NCI-H1048 (cell line): ENCODE data around the gene RNU1-3.
A peak's percentile ranks its signal among the peaks of the same experiment; 100 is the strongest.
"Not testable (repeated sequence)": the region's sequence is repeated elsewhere in the genome, so short reads cannot be mapped to it uniquely, and the experiment has no call there.

Experiments
- DNase-seq: peaks from one replicate; lab custom pipeline; 2025; lab: John Stamatoyannopoulos, UW

The RNU1-3 gene

GRCh38 chr1:16651560-16651959 is 15.2 kb downstream of the RNU1-3 start:
- DNase-seq, result not testable (repeated sequence)

- DNase-seq, result not testable (repeated sequence)
These were observed 16.8 kb downstream of the RNU1-3 start for GRCh38 chr1:16649960-16650359.

- not testable (repeated sequence) for DNase-seq
These were observed 17.4 kb downstream of the RNU1-3 start for GRCh38 chr1:16649390-16649789.

GRCh38 chr1:16648756-16649155 is 18.0 kb downstream of the RNU1-3 start:
- DNase-seq, result not testable (repeated sequence)

GRCh38 chr1:16648250-16648649 is 18.5 kb downstream of the RNU1-3 start:
- DNase-seq, result not testable (repeated sequence)

- not testable (repeated sequence) for DNase-seq
These were observed 19.3 kb downstream of the RNU1-3 start for GRCh38 chr1:16647179-16648176.

- not testable (repeated sequence) for DNase-seq
These were observed 20.0 kb downstream of the RNU1-3 start for GRCh38 chr1:16646716-16647115.

GRCh38 chr1:16646061-16646664 is 20.6 kb downstream of the RNU1-3 start:
- not testable (repeated sequence) for DNase-seq

GRCh38 chr1:16645271-16646060 is 21.3 kb downstream of the RNU1-3 start:
- not testable (repeated sequence) for DNase-seq

GRCh38 chr1:16644482-16645270 is 22.1 kb downstream of the RNU1-3 start:
- peak; percentile 75 for DNase-seq

- no peak for DNase-seq
These were observed 22.6 kb downstream of the RNU1-3 start for GRCh38 chr1:16644193-16644481.

- DNase-seq, result not testable (repeated sequence)
These were observed 23.1 kb downstream of the RNU1-3 start for GRCh38 chr1:16643476-16644192.

GRCh38 chr1:16643001-16643411 is 23.7 kb downstream of the RNU1-3 start:
- not testable (repeated sequence) for DNase-seq

- not testable (repeated sequence) for DNase-seq
These were observed 24.5 kb downstream of the RNU1-3 start for GRCh38 chr1:16642025-16642966.

- not testable (repeated sequence) for DNase-seq
These were observed 25.4 kb downstream of the RNU1-3 start for GRCh38 chr1:16641159-16641975.

- DNase-seq, result not testable (repeated sequence)
These were observed 27.4 kb downstream of the RNU1-3 start for GRCh38 chr1:16639091-16640031.

GRCh38 chr1:16637941-16638778 is 28.6 kb downstream of the RNU1-3 start:
- DNase-seq, result not testable (repeated sequence)
